Adrenal gland (tissue), 19 donors: Measurements from ENCODE around the gene OR1K1. TPM values are rescaled to one million over a fixed set of nuclear protein-coding genes. Genes with fewer than 3 reads are reported as not detected.

Source experiments
- DNase-seq, 7 donors: peaks; one replicate each; pipeline ENCODE4 v3.0.0-alpha.2; 2019 to 2020
- H3K27ac ChIP-seq, 5 donors: fragments of 200-600 bp; sonication (generic) in 4 of 5; 1 replicate in 3 of 5; 2 replicates in 2 of 5; pipeline versions ENCODE4 v1.5.1 to v1.8.0; 2016 to 2020; ENCODE audit warnings: mild to moderate bottlenecking in 1 of 5
- H3K27me3 ChIP-seq: fragments of 200-600 bp; 2 replicates; pipeline ENCODE4 v1.8.0; 2021
- H3K36me3 ChIP-seq, 2 donors: fragments of 200-600 bp; replicated peaks in 1 of 2; 1 replicate in 1 of 2; 2 replicates in 1 of 2; pipeline versions ENCODE4 v1.5.1 to v1.8.0; 2018 to 2022
- H3K4me1 ChIP-seq, 2 donors: fragments of 200-600 bp; replicated peaks in 1 of 2; 1 replicate in 1 of 2; 2 replicates in 1 of 2; pipeline versions ENCODE4 v1.5.1 to v1.8.0; 2018 to 2021
- H3K4me3 ChIP-seq, 4 donors: fragments of 200-600 bp; sonication (generic) in 3 of 4; one replicate each; pipeline ENCODE4 v1.5.1; 2016 to 2018
- H3K9me3 ChIP-seq, 3 donors: fragments of 200-600 bp; sonication (generic) in 1 of 3; replicated peaks in 1 of 3; 1 replicate in 2 of 3; 2 replicates in 1 of 3; pipeline versions ENCODE4 v1.5.1 to v1.8.0; 2016 to 2021
- CTCF ChIP-seq, 6 experiments: fragments of 450-650 bp in 4 of 6; fragments of 200-600 bp in 2 of 6; sonication (generic) in 1 of 6; IDR thresholded peaks; 1 replicate in 5 of 6; 2 replicates in 1 of 6; pipeline versions ENCODE4 v1.5.1 to v1.8.0; 2016 to 2021; ENCODE audit warnings: antibody characterized with exemption in 6 of 6, mild to moderate bottlenecking in 2 of 6, moderate library complexity in 1 of 6
- POLR2A ChIP-seq, 2 donors: fragments of 450-650 bp; IDR thresholded peaks; one replicate each; pipeline ENCODE4 v1.6.1; 2017; ENCODE audit warnings: antibody characterized with exemption in 2 of 2, mild to moderate bottlenecking in 2 of 2, moderate library complexity in 1 of 2
- WGBS, 4 donors: extraction: QIAGEN DNeasy Blood & Tissue Kit in 2 of 4; methylation state at CpG; one replicate each; pipeline versions ENCODE4 v1.1.5 to v1.1.7; 2013 to 2017; 5-methylcytosine and 5-hydroxymethylcytosine counted together
- intact Hi-C, 2 donors: fragments of 100-400 bp; cut with DNase I; formaldehyde crosslinking; loops; one replicate each; pipeline versions ENCODE4 v1.14.1 to v1.15.0; 2022 to 2023
- long read RNA-seq, 10 donors: library from polyadenylated mRNA in 3 of 10; unstranded in 2 of 10; stranded (forward) in 1 of 10; transcript quantifications; one replicate each; pipeline ENCODE4 v2.0.0 and lab custom pipeline, GENCODE V29; 2021 to 2026
- polyA plus RNA-seq, 3 donors: library from polyadenylated mRNA; stranded (reverse); fragments of 200-250 nt in 2 of 3; fragments of 350-450 nt in 1 of 3; fragmentation: Illumina TruSeq in 1 of 3; extraction: RNeasy Lipid Tissue Mini Kit (QIAGEN cat#74804) in 1 of 3; gene quantifications; one replicate each; pipeline ENCODE4 v1.2.3, GENCODE V29; 2013 to 2014
- total RNA-seq, 9 donors: library from RNA; depleted of rRNA in 4 of 9; stranded (reverse); fragments of >200 nt in 4 of 9; fragments of 120-200 nt in 1 of 9; fragmentation: NEBNext Ultra II Directional in 1 of 9; extraction: Animal tissue kit (Norgen Biotek cat#: 25700) in 1 of 9; gene quantifications; one replicate each; pipeline versions ENCODE4 v1.1.0 to v1.2.4, GENCODE V29; 2013 to 2023
- donor health status: healthy with polysubstance abuse.
- donor health status: Bipolar disorder and iron deficiency.
- donor health status: DM: yes; HTN: yes; CAD: no.
- donor health status: DM: no; HTN: no; CAD: no.
- donor health status: DM: no; HTN: no; CAD: no.
- donor health status: DM: yes; HTN: yes; CAD: no.

The OR1K1 gene
- total RNA-seq (not detected), polyA plus RNA-seq (not detected)
- long read RNA-seq, donor 1, result 0 reads
- long read RNA-seq, donor 2, result 0 reads
- long read RNA-seq, donor 3, result 0 reads
- long read RNA-seq, donor 4, result 0 reads
- long read RNA-seq, donor 5, result 0 reads
- long read RNA-seq, donor 6, result 0 reads
- long read RNA-seq, donor 7, result 0 reads
- long read RNA-seq, donor 8, result 0 reads
- long read RNA-seq, donor 9, result 0 reads
- long read RNA-seq, donor 10, result 0 reads

- no peaks in the 10 kb centered on the region for H3K9me3 ChIP-seq
- H3K36me3 ChIP-seq, result no peaks in the 10 kb centered on the region
- H3K27ac ChIP-seq, result no peak within 1 kb of the TSS
- DNase-seq, result peak in 1 of 7 donors; percentile 30
- H3K4me3 ChIP-seq, result no peak within 1 kb of the TSS
- no peaks in the 10 kb centered on the region for H3K4me1 ChIP-seq
- intact Hi-C loops, result loop anchor here (10.0 kb wide), 2 partner anchors 336 to 676 kb away; no protein-coding TSS in a partner anchor
- no peaks in the 10 kb centered on the region for H3K27me3 ChIP-seq
- WGBS, 4 donors, result 93 to 96% (median 95%) methylated on average over 23 to 30 of the region's 30 CpGs
- TF ChIP-seq CTCF (IDR thresholded peaks at IDR 0.05) (no peak), POLR2A (IDR thresholded peaks at IDR 0.05) (no peak)
Observed at GRCh38 chr9:122800066-122801060, at the start of gene OR1K1. TSS of gene OR1K1 (plus strand) at chr9:122800123. CDS start at chr9:122800123, 0 bp downstream.

- DNase-seq, result no peak
- TF ChIP-seq POLR2A (IDR thresholded peaks at IDR 0.05) (no peak), CTCF (IDR thresholded peaks at IDR 0.05) (no peak)
- H3K27ac ChIP-seq, result no peak overlapping the region
- intact Hi-C loops, result no loop called here
- WGBS, 4 donors, result 30 to 38% (median 34%) methylated on average over 2 of the region's 2 CpGs
- no peaks in the 10 kb centered on the region for H3K36me3 ChIP-seq
- no peaks in the 10 kb centered on the region for H3K9me3 ChIP-seq
- H3K4me1 ChIP-seq, result no peaks in the 10 kb centered on the region
- no peak overlapping the region for H3K4me3 ChIP-seq
- H3K27me3 ChIP-seq, result no peaks in the 10 kb centered on the region
Observed at GRCh38 chr9:122754825-122755224, 45.1 kb upstream of the OR1K1 start.

GRCh38 chr9:122767817-122768216 is 32.1 kb upstream of the OR1K1 start:
- Histone ChIP-seq H3K36me3 (no peaks in the 10 kb centered on the region), H3K27ac (no peak overlapping the region), H3K9me3 (peaks cover 0 to 12% (median 5%) of the 10 kb centered on the region in 3 donors), H3K4me3 (no peak overlapping the region), H3K27me3 (no peaks in the 10 kb centered on the region), H3K4me1 (no peaks in the 10 kb centered on the region)
- 61 to 78% (median 68%) methylated on average over 2 to 4 of the region's 4 CpGs for WGBS, 4 donors
- intact Hi-C loops, result no loop called here
- TF ChIP-seq POLR2A (IDR thresholded peaks at IDR 0.05) (no peak), CTCF (IDR thresholded peaks at IDR 0.05) (no peak)
- DNase-seq, result no peak

- Histone ChIP-seq H3K4me1 (no peaks in the 10 kb centered on the region), H3K27ac (no peak overlapping the region), H3K27me3 (no peaks in the 10 kb centered on the region), H3K9me3 (no peaks in the 10 kb centered on the region), H3K4me3 (no peak overlapping the region), H3K36me3 (no peaks in the 10 kb centered on the region)
- TF ChIP-seq CTCF (IDR thresholded peaks at IDR 0.05) (no peak), POLR2A (IDR thresholded peaks at IDR 0.05) (no peak)
- intact Hi-C loops, result no loop called here
- 75 to 84% (median 79%) methylated on average over 8 of the region's 8 CpGs for WGBS, 4 donors
- DNase-seq, result no peak
Observed at GRCh38 chr9:122777052-122777451, 22.9 kb upstream of the OR1K1 start.
